Spleen (tissue), 11 donors: ENCODE measurements around the gene RHOT2. TPM values are rescaled to one million over a fixed set of nuclear protein-coding genes. Genes with fewer than 3 reads are reported as not detected.

Experiments used
- DNase-seq: peaks from one replicate; pipeline ENCODE4 v3.0.0-alpha.2; 2020
- H3K27ac ChIP-seq, 8 donors: fragments of 200-600 bp; sonication (generic) in 7 of 8; 1 replicate in 4 of 8; 2 replicates in 4 of 8; pipeline versions ENCODE4 v1.5.0 to v1.8.0; 2016 to 2021; ENCODE audit warnings: inconsistent platforms in 4 of 8, mild to moderate bottlenecking in 4 of 8, moderate library complexity in 1 of 8
- H3K27me3 ChIP-seq, 7 donors: fragments of 200-600 bp; sonication (generic) in 6 of 7; replicated peaks in 1 of 7; 1 replicate in 4 of 7; 2 replicates in 3 of 7; pipeline versions ENCODE4 v1.5.0 to v1.8.0; 2016 to 2021; ENCODE audit warnings: inconsistent platforms in 3 of 7, mild to moderate bottlenecking in 1 of 7
- H3K36me3 ChIP-seq, 6 donors: fragments of 200-600 bp; sonication (generic) in 5 of 6; 1 replicate in 4 of 6; 2 replicates in 2 of 6; pipeline versions ENCODE4 v1.5.0 to v1.8.0; 2016 to 2021; ENCODE audit warnings: inconsistent platforms in 2 of 6
- H3K4me1 ChIP-seq, 6 donors: fragments of 200-600 bp; sonication (generic) in 5 of 6; 1 replicate in 3 of 6; 2 replicates in 3 of 6; pipeline versions ENCODE4 v1.5.0 to v1.8.0; 2016 to 2021; ENCODE audit warnings: inconsistent platforms in 3 of 6
- H3K4me3 ChIP-seq, 8 donors: fragments of 200-600 bp; sonication (generic) in 7 of 8; 1 replicate in 4 of 8; 2 replicates in 4 of 8; pipeline versions ENCODE4 v1.5.0 to v1.8.0; 2016 to 2021; ENCODE audit warnings: inconsistent platforms in 4 of 8, mild to moderate bottlenecking in 4 of 8, moderate library complexity in 2 of 8
- H3K9me3 ChIP-seq, 8 donors: fragments of 200-600 bp; sonication (generic) in 7 of 8; 1 replicate in 4 of 8; 2 replicates in 4 of 8; pipeline versions ENCODE4 v1.5.0 to v1.8.0; 2016 to 2021; ENCODE audit warnings: inconsistent platforms in 4 of 8
- CTCF ChIP-seq, 11 experiments: fragments of 200-600 bp in 7 of 11; fragments of 450-650 bp in 4 of 11; sonication (generic) in 4 of 11; IDR thresholded peaks in 8 of 11; conservative IDR thresholded peaks in 3 of 11; 1 replicate in 7 of 11; 2 replicates in 4 of 11; pipeline versions ENCODE4 v1.4.0 to v1.8.0; 2016 to 2021; ENCODE audit warnings: antibody characterized with exemption in 11 of 11, inconsistent platforms in 4 of 11, mild to moderate bottlenecking in 1 of 11
- POLR2A ChIP-seq, 3 donors: fragments of 450-650 bp; IDR thresholded peaks; one replicate each; pipeline ENCODE4 v1.5.1; 2017; ENCODE audit warnings: antibody characterized with exemption in 3 of 3, mild to moderate bottlenecking in 1 of 3
- POLR2AphosphoS5 ChIP-seq, 3 donors: sonication (generic); formaldehyde crosslinking; IDR thresholded peaks; one replicate each; pipeline ENCODE4 v1.5.1; 2017; ENCODE audit warnings: antibody characterized with exemption in 3 of 3
- WGBS, 5 donors: extraction: QIAGEN DNeasy Blood & Tissue Kit in 3 of 5; methylation state at CpG; one replicate each; pipeline versions ENCODE4 v1.1.5 to v1.1.7; 2013 to 2018; 5-methylcytosine and 5-hydroxymethylcytosine counted together
- intact Hi-C: fragments of 100-400 bp; cut with DNase I; formaldehyde crosslinking; loops from one replicate; pipeline ENCODE4 v1.15.0; 2023; ENCODE audit warnings: low total_unique reads
- polyA plus RNA-seq, 3 donors: library from polyadenylated mRNA; stranded (reverse); fragments of 200-250 nt; gene quantifications; one replicate each; pipeline ENCODE4 v1.2.1, GENCODE V29; 2013
- total RNA-seq, 7 donors: library from RNA; depleted of rRNA in 3 of 7; stranded (reverse); fragments of >200 nt in 3 of 7; fragmentation: NEBNext Ultra II Directional in 4 of 7; extraction: Animal tissue kit (Norgen Biotek cat#: 25700) in 4 of 7; gene quantifications; one replicate each; pipeline versions ENCODE4 v1.1.0 to v1.2.1, GENCODE V29; 2016 to 2021
- donor health status: healthy with polysubstance abuse.
- donor health status: DM: no; HTN: no; CAD: no; lungs with moderate emphysema.
- donor health status: DM: no; HTN: no; CAD: no.
- donor health status: Bipolar disorder and iron deficiency.
- donor health status: healthy.
- donor health status: DM: no; HTN: no; CAD: no.
- donor health status: DM: yes; HTN: yes; CAD: no.

RHOT2 gene
- total and polyA plus RNA-seq, 10 donors = 71.3 to 309 (median 137) TPM

- Histone ChIP-seq H3K4me3 (no peak overlapping the region), H3K27me3 (no peaks in the 10 kb centered on the region), H3K9me3 (no peaks in the 10 kb centered on the region), H3K27ac (no peak overlapping the region), H3K36me3 (peaks cover 0 to 61% (median 19%) of the 10 kb centered on the region in 6 donors), H3K4me1 (no peaks in the 10 kb centered on the region)
- DNase-seq = no peak
- intact Hi-C loops = no loop called here
- TF ChIP-seq CTCF (IDR thresholded peaks at IDR 0.05 in 8 of 11, conservative IDR thresholded peaks at IDR 0.05 in 3 of 11) (no peak), POLR2A (IDR thresholded peaks at IDR 0.05) (no peak), POLR2AphosphoS5 (IDR thresholded peaks at IDR 0.05) (no peak)
- 81 to 92% (median 88%) methylated on average over 13 to 21 of the region's 21 CpGs for WGBS, 5 donors
Measured at GRCh38 chr16:621526-622105, 46.3 kb upstream of the RHOT2 start.

- 85 to 94% (median 91%) methylated on average over 17 of the region's 17 CpGs for WGBS, 5 donors
- Histone ChIP-seq H3K36me3 (peaks cover 0 to 61% (median 26%) of the 10 kb centered on the region in 6 donors), H3K4me1 (no peaks in the 10 kb centered on the region), H3K27ac (peak overlapping the region in 5 of 8 donors; percentile 1 to 24 (median 21)), H3K4me3 (no peak overlapping the region), H3K9me3 (no peaks in the 10 kb centered on the region), H3K27me3 (no peaks in the 10 kb centered on the region)
- intact Hi-C loops = no loop called here
- TF ChIP-seq CTCF (IDR thresholded peaks at IDR 0.05 in 8 of 11, conservative IDR thresholded peaks at IDR 0.05 in 3 of 11) (no peak), POLR2AphosphoS5 (IDR thresholded peaks at IDR 0.05) (peak in 1 of 3 donors; percentile 15)
- DNase-seq = peak; percentile 60
Measured at GRCh38 chr16:622920-623280, 45.0 kb upstream of the RHOT2 start.

GRCh38 chr16:624526-625070 is 43.3 kb upstream of the RHOT2 start:
- Histone ChIP-seq H3K9me3 (no peaks in the 10 kb centered on the region), H3K4me3 (no peak overlapping the region), H3K27ac (no peak overlapping the region), H3K4me1 (peaks cover 0 to 16% (median 3%) of the 10 kb centered on the region in 6 donors), H3K27me3 (no peaks in the 10 kb centered on the region), H3K36me3 (peaks cover 0 to 66% (median 35%) of the 10 kb centered on the region in 6 donors)
- WGBS, 5 donors = 82 to 94% (median 89%) methylated on average over 9 to 10 of the region's 10 CpGs
- no peak for TF ChIP-seq CTCF (IDR thresholded peaks at IDR 0.05 in 8 of 11, conservative IDR thresholded peaks at IDR 0.05 in 3 of 11)
- TF ChIP-seq POLR2A (IDR thresholded peaks at IDR 0.05) = no peak
- no peak for TF ChIP-seq POLR2AphosphoS5 (IDR thresholded peaks at IDR 0.05)
- DNase-seq = no peak
- intact Hi-C loops = no loop called here

GRCh38 chr16:625117-625976 is 42.6 kb upstream of the RHOT2 start:
- WGBS, 5 donors = 94 to 97% (median 95%) methylated on average over 7 to 37 of the region's 37 CpGs
- no peak for TF ChIP-seq POLR2AphosphoS5 (IDR thresholded peaks at IDR 0.05)
- no peak for TF ChIP-seq CTCF (IDR thresholded peaks at IDR 0.05 in 8 of 11, conservative IDR thresholded peaks at IDR 0.05 in 3 of 11)
- TF ChIP-seq POLR2A (IDR thresholded peaks at IDR 0.05) = no peak

More at GRCh38 chr16:625117-625976, 42.6 kb upstream of the RHOT2 start:
- intact Hi-C loops = no loop called here
- no peaks in the 10 kb centered on the region for H3K9me3 ChIP-seq
- H3K36me3 ChIP-seq = peaks cover 0 to 61% (median 35%) of the 10 kb centered on the region in 6 donors
- DNase-seq = no peak
- H3K27ac ChIP-seq = no peak overlapping the region
- no peak overlapping the region for H3K4me3 ChIP-seq
- H3K27me3 ChIP-seq = peaks cover 0 to 1% (median 0%) of the 10 kb centered on the region in 7 donors
- H3K4me1 ChIP-seq = peaks cover 0 to 23% (median 10%) of the 10 kb centered on the region in 6 donors
